OCI-M2 (cell line): ENCODE measurements around the gene ACAD8.
"Not testable (repeated sequence)": the region's sequence is repeated elsewhere in the genome, so short reads cannot be mapped to it uniquely, and the experiment has no call there.

Experiments used
- DNase-seq: peaks from one replicate; lab custom pipeline; 2025; ENCODE audit not compliant: unreplicated experiment; lab: John Stamatoyannopoulos, UW

ACAD8 gene

GRCh38 chr11:134238956-134239355, 14.4 kb upstream of the ACAD8 start:
- no peak for DNase-seq

DNA sequence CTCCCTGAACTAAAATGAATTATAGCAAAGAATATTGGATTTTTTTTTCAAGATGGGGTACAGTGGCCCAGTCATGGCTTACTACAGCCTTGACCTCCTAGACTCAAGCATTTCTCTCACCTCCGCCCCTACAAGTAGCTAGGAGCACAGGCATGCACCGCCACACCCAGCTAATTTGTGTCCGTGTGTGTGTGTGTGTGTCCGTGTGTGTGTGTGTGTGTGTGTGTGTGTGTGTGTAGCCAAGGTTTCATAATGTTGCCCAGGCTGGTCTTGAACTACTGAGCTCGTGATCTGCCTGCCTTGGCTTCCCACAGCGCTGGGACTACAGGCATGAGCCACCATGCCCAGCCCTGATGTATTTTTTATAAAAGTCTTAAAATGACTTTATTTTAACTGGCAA, 12.8 kb upstream of the ACAD8 start:
- DNase-seq, result no peak

GRCh38 chr11:134242376-134242775, 11.0 kb upstream of the ACAD8 start:
- DNase-seq, result no peak

DNA sequence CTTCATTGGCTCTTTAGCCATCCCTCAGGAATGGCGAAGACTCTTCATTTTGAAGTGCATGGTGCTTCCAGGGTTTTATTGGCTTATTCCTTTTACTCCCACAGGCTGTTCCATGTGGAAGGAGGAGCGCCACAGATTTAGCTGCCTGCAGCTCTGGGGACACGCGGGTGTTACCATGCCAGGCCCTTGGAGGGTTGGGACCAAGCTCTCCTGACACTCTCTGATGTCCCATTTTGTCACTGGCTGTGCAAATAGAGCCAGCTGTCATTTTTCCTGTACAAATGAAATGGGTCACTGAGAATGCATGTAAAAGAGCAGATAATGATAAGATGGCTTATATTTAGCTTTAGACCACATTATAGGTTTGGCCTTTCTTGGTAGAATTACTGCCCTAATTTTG, 9.5 kb upstream of the ACAD8 start:
- DNase-seq, result no peak

DNA sequence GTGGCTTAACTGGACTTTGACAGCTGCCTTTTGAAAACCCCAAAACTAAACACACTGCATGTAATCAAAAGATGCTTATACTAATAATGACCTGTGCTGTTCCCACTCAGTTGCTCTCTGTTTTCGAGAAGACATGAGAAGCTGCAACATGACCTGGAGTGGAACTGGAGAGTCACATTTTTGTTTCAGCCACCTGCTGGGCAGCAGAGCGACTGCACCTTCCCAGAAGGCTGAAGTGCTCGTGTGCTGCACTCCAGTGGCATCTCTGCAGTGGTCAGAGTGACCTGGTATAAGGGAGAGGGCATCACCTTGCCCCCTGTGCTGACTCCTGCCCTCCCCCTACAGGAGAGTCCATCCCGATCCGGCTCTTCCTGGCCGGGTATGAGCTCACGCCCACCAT, 8.8 kb upstream of the ACAD8 start:
- no peak for DNase-seq

GRCh38 chr11:134245434-134245833, 7.9 kb upstream of the ACAD8 start:
- DNase-seq, result no peak

- no peak for DNase-seq
These were observed 7.3 kb upstream of the ACAD8 start for GRCh38 chr11:134246100-134246499.

DNA sequence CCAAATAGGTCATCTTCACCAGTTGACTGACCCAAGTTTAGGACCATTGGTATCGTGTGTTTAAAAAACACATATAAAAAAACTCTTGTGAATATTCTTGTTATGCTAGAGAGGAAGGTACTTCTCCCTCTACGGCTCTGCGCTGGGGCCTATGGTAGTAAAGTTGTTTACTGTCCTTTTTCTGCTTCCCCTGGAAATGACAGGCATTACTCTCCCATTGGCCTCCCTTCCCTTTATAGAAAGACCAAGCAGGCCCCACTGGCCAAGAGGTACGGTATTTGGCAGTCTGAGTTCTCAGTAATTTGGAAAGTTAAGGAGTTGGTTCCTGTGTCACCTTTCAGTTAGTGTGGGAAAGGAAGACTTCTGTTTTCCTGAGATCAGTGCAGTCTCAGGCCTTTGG, 6.7 kb upstream of the ACAD8 start:
- no peak for DNase-seq

DNA sequence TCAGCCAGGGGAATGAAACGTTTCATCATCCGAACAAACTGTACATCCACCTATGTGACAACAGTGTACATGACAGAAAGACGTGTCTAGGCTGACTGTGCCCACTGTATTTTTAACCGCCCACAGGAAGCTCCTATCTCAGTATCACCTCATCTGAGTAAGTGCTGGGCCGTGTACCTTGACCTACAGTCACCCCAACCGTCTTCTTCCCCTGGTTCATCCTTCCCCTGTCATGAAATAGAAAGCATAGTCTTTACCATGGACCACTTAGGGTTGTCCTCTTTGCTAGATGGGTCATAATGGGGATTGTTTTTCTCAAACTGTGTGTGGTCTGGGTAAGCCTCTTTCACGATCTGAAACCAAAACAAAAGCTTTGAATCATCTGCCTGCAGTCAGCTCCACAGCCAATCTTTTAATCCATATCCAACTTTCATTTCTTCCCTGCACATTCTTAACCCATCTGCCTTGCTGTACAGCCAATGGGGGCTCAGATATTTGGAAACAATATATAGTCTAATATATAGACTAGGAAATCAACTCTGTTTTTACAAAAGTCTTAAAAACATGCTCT, 4.4 kb upstream of the ACAD8 start:
- no peak for DNase-seq

DNA sequence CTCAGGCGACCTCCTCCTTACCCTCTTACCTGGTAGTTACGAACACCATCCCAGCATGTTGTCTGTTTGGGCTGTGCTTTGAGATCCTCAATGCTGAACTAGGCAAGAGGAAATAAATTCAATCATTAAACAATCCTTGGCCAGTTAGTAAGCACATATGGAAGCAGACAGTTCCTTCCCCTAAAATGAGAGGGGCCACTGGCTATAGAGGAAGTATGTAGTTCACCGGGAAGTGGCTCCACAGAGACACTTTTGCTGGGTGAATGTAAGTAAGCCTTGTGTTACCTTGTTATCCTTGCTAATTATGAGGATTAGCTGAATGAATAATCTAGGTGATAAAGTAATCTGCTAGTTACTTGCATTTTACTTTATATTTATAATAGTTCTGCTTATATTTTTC, 3.1 kb upstream of the ACAD8 start:
- no peak for DNase-seq

- DNase-seq, result no peak
These were observed 2.7 kb upstream of the ACAD8 start for GRCh38 chr11:134250675-134251074.

DNA sequence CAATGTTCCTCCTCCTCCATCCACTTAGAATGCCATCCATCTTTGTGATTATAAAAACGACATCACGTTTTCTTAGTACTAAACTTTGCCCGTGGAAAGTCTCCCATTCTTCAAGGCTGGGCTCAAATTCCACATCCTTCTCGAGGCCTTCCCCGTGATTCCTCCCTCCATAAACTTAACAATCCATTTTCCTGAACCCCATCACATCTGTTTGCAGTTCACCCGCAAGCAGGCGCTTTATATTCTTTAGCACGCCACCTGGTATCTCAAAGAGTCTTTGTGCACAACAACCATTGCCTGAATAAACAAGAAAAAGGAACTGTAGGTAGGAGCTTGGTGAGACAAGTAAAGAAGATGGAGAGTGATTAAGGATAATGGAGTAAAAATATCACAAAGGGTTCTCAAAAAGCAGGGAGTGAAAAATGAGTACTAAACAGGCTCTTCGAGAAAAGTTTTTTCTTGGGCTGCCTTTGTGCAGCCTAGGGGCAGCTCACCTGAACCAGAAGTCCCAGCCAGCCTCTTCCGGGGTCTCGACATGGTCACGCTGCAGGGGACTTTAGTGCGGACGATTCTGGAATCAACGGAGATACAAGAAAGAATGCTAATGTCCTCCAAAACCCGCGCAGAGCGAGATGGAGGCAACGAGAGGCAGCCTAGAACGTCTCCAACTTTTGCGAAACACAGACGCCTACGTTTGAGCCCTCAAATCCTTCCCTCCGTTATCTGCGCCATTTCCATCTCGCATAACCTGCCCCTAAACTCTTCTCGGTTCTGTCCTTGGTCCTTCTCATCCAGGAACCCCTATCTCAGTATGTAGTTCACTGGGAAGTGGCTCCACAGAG, 801 bp upstream of the ACAD8 start:
- no peak for DNase-seq

DNA sequence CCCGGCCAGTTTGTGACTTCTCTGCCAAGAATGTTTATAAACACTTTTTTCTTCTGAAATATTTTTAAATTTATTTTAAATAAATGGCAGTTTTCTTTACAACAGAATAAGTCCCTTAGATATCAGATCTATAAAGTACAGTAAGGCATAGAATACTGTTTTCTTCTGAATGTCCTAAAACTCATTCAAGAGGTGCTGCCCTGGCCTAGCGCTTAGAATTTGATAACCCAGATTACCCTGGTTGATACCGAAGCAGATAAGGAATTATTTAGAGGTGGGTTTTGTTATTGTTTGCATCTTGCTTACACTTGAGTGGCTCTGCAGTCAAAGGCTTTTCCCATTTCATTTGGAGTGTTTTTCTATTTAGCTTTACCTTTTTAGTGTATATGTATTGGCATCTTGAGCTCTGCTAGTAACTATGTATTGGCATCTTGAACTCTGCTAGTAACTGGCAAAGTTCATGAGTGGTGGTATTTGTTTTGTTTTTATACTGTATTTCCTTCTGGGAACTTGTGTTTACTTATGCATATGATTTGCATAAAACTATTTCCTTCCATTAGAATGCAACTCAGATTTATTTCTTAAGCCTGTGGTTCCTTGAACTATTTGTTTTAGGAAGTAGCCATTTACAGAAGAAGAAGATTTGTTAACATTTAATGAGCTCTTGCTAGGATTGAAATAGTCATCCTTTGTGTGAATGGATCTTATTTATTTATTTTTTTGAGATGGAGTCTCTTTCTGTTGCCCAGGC, 1.2 kb downstream of the ACAD8 start:
- no peak for DNase-seq

DNA sequence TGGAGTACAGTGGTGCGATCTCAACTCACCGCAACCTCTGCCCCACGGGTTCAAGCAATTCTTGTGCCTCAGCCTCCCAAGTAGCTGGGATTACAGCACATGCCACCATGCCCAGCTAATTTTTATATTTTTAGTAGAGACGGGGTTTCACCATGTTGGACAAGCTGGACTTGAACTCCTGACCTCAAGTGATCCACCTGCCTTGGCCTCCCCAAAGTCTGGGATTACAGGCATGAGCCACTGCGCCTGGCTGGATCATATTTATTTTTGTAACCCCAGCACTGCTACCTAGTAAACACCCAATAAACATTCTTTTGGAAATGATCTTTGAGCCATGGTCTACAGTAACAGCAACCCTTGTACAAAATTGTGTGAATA, 1.8 kb downstream of the ACAD8 start:
- not testable (repeated sequence) for DNase-seq

- DNase-seq, result no peak
These were observed 3.7 kb downstream of the ACAD8 start for GRCh38 chr11:134257101-134257500.

GRCh38 chr11:134258577-134258976, 5.2 kb downstream of the ACAD8 start:
- no peak for DNase-seq

DNA sequence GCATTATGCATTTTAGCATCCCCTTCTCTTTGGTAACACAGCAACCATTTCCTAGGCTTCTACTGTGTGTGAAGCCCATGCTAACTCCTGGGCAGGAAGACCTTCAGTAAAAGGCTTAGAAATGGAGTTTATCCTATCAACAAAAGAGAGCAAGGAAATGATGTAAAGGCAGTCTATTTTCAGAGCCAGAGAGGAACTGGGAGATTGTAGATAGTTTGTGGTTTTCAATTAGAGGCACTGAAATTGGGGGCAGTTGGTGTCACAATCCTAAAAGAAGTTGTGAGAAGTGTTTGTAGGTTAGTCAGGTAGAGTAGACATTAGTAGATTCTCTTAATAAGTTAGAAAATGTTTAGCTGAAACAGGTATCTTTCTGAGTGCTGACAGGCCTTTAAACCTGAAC, 7.1 kb downstream of the ACAD8 start:
- no peak for DNase-seq

DNA sequence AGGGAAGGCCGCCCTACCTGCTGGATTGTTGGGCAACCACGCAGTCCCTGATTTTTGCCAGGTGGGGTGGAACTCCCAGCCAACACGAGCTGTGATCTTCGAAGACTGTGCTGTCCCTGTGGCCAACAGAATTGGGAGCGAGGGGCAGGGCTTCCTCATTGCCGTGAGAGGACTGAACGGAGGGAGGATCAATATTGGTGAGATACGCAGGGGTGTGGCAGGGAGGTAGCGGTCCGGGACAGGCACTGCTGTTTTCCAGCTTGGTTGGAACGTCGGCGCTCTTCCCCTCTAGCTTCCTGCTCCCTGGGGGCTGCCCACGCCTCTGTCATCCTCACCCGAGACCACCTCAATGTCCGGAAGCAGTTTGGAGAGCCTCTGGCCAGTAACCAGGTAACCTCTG, 7.6 kb downstream of the ACAD8 start:
- no peak for DNase-seq

- no peak for DNase-seq
These were observed 8.5 kb downstream of the ACAD8 start for GRCh38 chr11:134261626-134262488.

GRCh38 chr11:134264966-134265764, 11.8 kb downstream of the ACAD8 start:
- DNase-seq, result no peak
